Thoracic aorta (tissue), 2 donors: Measurements from ENCODE around the gene TEX35. TPM values are rescaled to one million over a fixed set of nuclear protein-coding genes. Genes with fewer than 3 reads are reported as not detected.

Experiments
- ATAC-seq: fragments of 150-250 bp; one replicate; pipeline ENCODE4 v1.8.0; 2017; ENCODE audit warnings: low read depth; ENCODE audit not compliant: insufficient number of reproducible peaks, low FRiP score
- DNase-seq: peaks from one replicate; pipeline ENCODE4 v3.0.0-alpha.2; 2020; ENCODE audit warnings: low spot score
- H3K27ac ChIP-seq, 2 donors: fragments of 200-600 bp; sonication (generic); 1 replicate in 1 of 2; 2 replicates in 1 of 2; pipeline ENCODE4 v1.5.1; 2016; ENCODE audit warnings: mild to moderate bottlenecking in 2 of 2, moderate library complexity in 2 of 2
- H3K27me3 ChIP-seq: fragments of 200-600 bp; sonication (generic); replicated peaks from 2 replicates; pipeline ENCODE4 v1.6.0; 2016; ENCODE audit warnings: mild to moderate bottlenecking; ENCODE audit not compliant: insufficient read depth
- H3K36me3 ChIP-seq: fragments of 200-600 bp; sonication (generic); one replicate; pipeline ENCODE4 v1.5.1; 2016
- H3K4me1 ChIP-seq, 2 donors: fragments of 200-600 bp; sonication (generic); 1 replicate in 1 of 2; 2 replicates in 1 of 2; pipeline versions ENCODE4 v1.5.1 to v1.6.0; 2016; ENCODE audit warnings: low read depth in 2 of 2, mild to moderate bottlenecking in 1 of 2; ENCODE audit not compliant: control insufficient read depth in 1 of 2
- H3K4me3 ChIP-seq: fragments of 200-600 bp; sonication (generic); 2 replicates; pipeline ENCODE4 v1.5.1; 2016; ENCODE audit warnings: mild to moderate bottlenecking
- H3K9me3 ChIP-seq: fragments of 200-600 bp; sonication (generic); 2 replicates; pipeline ENCODE4 v1.5.1; 2016
- CTCF ChIP-seq: fragments of 200-600 bp; sonication (generic); IDR thresholded peaks from one replicate; pipeline ENCODE4 v1.5.1; 2019; ENCODE audit warnings: antibody characterized with exemption
- total RNA-seq, 2 donors: library from RNA; depleted of rRNA; stranded (reverse); fragments of >200 nt; gene quantifications; one replicate each; pipeline versions ENCODE4 v1.1.0 to v1.2.3, GENCODE V29; 2016

Gene TEX35
- total RNA-seq, 2 donors from 2014 or later = not detected

GRCh38 chr1:178484698-178485225 lies 28.1 kb upstream of the TEX35 start:
- H3K36me3 ChIP-seq = no peaks in the 10 kb centered on the region
- TF ChIP-seq CTCF = no peak
- ATAC-seq (no peak), DNase-seq (no peak)
- H3K9me3 ChIP-seq = no peaks in the 10 kb centered on the region
- H3K4me1 ChIP-seq = peaks cover 2 to 17% of the 10 kb centered on the region in 2 donors
- no peak overlapping the region for H3K4me3 ChIP-seq
- H3K27me3 ChIP-seq = no peaks in the 10 kb centered on the region
- H3K27ac ChIP-seq = no peak overlapping the region

- Histone ChIP-seq H3K27ac (no peak overlapping the region), H3K27me3 (no peaks in the 10 kb centered on the region), H3K4me1 (peaks cover 2 to 17% of the 10 kb centered on the region in 2 donors), H3K9me3 (no peaks in the 10 kb centered on the region), H3K36me3 (no peaks in the 10 kb centered on the region), H3K4me3 (no peak overlapping the region)
- no peak for DNase-seq
- ATAC-seq = no peak
- TF ChIP-seq CTCF = no peak
These were observed 27.3 kb upstream of the TEX35 start for GRCh38 chr1:178485541-178485981.

GRCh38 chr1:178486100-178487069 lies 26.5 kb upstream of the TEX35 start:
- DNase-seq (no peak), ATAC-seq (no peak)
- no peak for TF ChIP-seq CTCF
- no peaks in the 10 kb centered on the region for H3K36me3 ChIP-seq
- H3K27ac ChIP-seq = no peak overlapping the region
- no peaks in the 10 kb centered on the region for H3K9me3 ChIP-seq
- H3K4me3 ChIP-seq = peak overlapping the region; percentile 72
- peaks cover 2 to 17% of the 10 kb centered on the region in 2 donors for H3K4me1 ChIP-seq
- H3K27me3 ChIP-seq = no peaks in the 10 kb centered on the region

GRCh38 chr1:178487070-178487615 lies 25.8 kb upstream of the TEX35 start:
- Histone ChIP-seq H3K27me3 (no peaks in the 10 kb centered on the region), H3K36me3 (no peaks in the 10 kb centered on the region), H3K9me3 (no peaks in the 10 kb centered on the region), H3K4me1 (peaks cover 2 to 17% of the 10 kb centered on the region in 2 donors), H3K27ac (no peak overlapping the region), H3K4me3 (peak overlapping the region; percentile 72)
- no peak for DNase-seq
- no peak for ATAC-seq
- TF ChIP-seq CTCF = no peak

GRCh38 chr1:178488393-178488792 lies 24.5 kb upstream of the TEX35 start:
- no peaks in the 10 kb centered on the region for H3K27me3 ChIP-seq
- DNase-seq (no peak), ATAC-seq (no peak)
- H3K36me3 ChIP-seq = no peaks in the 10 kb centered on the region
- H3K4me1 ChIP-seq = peaks cover 2 to 17% of the 10 kb centered on the region in 2 donors
- TF ChIP-seq CTCF = no peak
- no peaks in the 10 kb centered on the region for H3K9me3 ChIP-seq
- H3K4me3 ChIP-seq = no peak overlapping the region
- no peak overlapping the region for H3K27ac ChIP-seq
